ENCODE results near the gene RUNX2.

GRCh38 chr6:45567879-45568278, 239.7 kb downstream of the RUNX2 start:
- TF ChIP-seq CTCF (IDR thresholded peaks at IDR 0.05) (no peak), POLR2A (IDR thresholded peaks at IDR 0.05) (no peak)

All from uterus (tissue), 2 donors.